ENCODE measurements around the gene CCDC82. TPM values are rescaled to one million over a fixed set of nuclear protein-coding genes. Genes with fewer than 3 reads are reported as not detected.

The CCDC82 gene
- total RNA-seq, 1 donor from 2014 or later, result 56.3 TPM

DNA sequence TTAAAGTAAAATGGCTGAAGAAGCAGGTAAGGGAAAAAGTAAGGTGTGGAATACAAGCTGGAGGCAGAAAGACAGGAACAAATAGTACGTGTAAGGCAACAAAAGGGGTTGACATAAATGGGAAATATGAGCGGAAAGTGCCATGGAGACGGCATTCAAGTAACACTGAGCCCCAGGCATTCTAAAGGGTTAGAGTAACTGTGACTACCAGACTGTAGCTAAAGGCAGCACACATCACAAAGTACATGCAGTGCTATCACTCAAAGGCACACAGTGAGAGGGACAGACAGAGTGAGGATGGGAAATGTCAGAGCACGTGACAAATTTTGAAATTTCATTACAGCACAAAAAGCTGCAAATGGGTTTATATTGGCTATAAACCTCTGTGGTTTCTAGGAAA lies 32.9 kb downstream of the CCDC82 start:
- TF ChIP-seq, protein P1, sequence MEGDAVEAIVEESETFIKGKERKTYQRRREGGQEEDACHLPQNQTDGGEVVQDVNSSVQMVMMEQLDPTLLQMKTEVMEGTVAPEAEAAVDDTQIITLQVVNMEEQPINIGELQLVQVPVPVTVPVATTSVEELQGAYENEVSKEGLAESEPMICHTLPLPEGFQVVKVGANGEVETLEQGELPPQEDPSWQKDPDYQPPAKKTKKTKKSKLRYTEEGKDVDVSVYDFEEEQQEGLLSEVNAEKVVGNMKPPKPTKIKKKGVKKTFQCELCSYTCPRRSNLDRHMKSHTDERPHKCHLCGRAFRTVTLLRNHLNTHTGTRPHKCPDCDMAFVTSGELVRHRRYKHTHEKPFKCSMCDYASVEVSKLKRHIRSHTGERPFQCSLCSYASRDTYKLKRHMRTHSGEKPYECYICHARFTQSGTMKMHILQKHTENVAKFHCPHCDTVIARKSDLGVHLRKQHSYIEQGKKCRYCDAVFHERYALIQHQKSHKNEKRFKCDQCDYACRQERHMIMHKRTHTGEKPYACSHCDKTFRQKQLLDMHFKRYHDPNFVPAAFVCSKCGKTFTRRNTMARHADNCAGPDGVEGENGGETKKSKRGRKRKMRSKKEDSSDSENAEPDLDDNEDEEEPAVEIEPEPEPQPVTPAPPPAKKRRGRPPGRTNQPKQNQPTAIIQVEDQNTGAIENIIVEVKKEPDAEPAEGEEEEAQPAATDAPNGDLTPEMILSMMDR (IDR thresholded peaks at IDR 0.05; ENCODE audit: partially characterized antibody, unreplicated experiment), result no peak
- no peaks in the 10 kb centered on the region for H3K4me1 Mint-ChIP-seq (ENCODE audit: low read depth, unreplicated experiment)
- no peak overlapping the region for H3K27ac Mint-ChIP-seq (ENCODE audit: unreplicated experiment)
- no peak overlapping the region for H3K4me3 Mint-ChIP-seq (ENCODE audit: unreplicated experiment)
- H3K27me3 Mint-ChIP-seq (ENCODE audit: unreplicated experiment), result peaks cover 2% of the 10 kb centered on the region
- H3K9me3 Mint-ChIP-seq (ENCODE audit: unreplicated experiment), result no peaks in the 10 kb centered on the region
- H3K36me3 Mint-ChIP-seq (ENCODE audit: unreplicated experiment), result no peaks in the 10 kb centered on the region
- no peak for DNase-seq

DNA sequence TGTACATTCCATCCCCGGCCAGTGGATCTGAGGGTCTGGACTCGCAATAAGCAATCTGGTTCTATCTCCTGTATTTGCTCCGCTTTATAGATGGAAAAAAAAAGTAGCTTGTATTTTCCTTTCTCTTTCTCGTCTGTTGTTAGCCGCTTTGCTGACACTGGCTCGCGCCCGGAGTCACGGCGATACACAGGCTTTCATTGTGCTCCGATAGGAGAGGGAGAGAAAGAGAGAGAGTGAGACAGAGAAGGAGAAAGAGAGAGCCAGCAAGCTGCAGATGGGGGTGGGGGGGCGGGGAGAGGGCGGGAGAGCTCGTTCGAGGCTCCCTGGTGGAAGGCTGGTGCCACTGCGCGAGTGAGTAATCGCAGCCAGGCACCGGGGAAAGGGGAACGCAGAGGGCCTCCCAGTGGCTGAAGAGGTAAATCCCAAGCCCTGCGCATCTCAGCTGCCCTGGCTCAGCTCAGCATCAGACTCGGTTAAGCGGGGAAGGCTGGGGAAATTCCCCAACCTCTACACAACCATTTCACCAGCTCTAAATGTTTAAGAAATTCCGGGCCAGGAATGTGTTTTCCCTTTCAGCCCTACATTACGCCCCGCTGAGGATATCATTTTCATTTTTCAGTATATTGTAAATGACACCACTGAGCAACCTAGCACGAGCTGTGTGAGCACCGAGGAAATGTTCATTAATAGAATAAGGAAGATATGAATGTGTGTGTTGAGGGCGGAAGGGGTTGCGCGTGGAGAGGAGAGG lies 46.6 kb downstream of the CCDC82 start, which contains the start of gene MAML2:
Gene MAML2 (minus strand): TSS at position 235 of the 751 bp plus-strand sequence. CDS start 1,300 bp downstream, outside the sequence.
- Mint-ChIP-seq H3K4me3 (ENCODE audit: unreplicated experiment) (peak within 1 kb of the TSS; percentile 94), H3K9me3 (ENCODE audit: unreplicated experiment) (no peaks in the 10 kb centered on the region), H3K27me3 (ENCODE audit: unreplicated experiment) (no peaks in the 10 kb centered on the region), H3K27ac (ENCODE audit: unreplicated experiment) (peak within 1 kb of the TSS; percentile 67), H3K4me1 (ENCODE audit: low read depth, unreplicated experiment) (peaks cover 13% of the 10 kb centered on the region), H3K36me3 (ENCODE audit: unreplicated experiment) (no peaks in the 10 kb centered on the region)
- DNase-seq, result peak; percentile 91
- TF ChIP-seq, protein P1 (IDR thresholded peaks at IDR 0.05; ENCODE audit: partially characterized antibody, unreplicated experiment), result peak; percentile 74

DNA sequence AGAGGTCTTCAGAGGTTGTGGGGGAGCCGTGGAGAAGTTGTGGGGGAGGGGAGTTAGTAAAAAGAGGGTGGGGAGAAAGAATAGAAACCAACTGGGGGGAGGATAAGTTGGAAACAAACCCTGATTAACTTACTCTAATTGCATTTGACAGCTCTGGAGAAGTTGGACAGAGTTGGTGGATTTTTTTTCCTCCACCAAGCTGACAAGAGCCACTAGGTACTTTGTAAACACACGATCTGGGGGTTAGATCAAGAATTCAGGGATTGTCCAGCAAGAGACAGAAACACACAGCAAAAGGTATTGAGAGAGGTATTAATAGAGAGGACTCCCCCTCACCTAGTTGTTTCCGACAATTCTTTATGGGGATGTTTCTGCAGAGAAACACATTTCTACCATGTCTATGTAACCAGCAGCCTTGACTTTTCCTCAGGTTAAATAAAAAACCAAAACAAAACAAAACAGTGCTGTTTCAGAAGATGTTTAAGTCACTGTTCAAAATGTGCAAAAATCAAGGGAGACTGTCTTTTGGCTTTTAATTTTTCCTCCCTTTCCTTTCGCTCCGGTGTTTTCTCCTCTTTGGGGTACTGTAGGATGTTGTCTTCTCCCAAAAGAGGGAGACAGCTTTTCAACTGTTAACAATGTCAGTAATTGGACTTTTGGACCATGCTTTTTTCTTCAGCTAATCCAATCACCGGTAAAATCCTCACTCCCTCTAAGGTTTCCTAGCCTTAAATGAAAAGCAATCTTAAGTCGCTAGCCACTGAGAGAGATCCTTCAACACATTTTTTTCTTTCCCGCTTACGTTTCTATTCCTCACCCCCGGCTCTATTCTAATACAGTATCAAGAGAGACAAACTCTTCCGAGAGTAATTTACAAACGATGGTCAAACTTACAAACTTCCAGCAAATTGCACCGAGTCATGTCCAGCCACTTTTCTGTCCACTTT lies 47.4 kb downstream of the CCDC82 start:
- H3K27ac Mint-ChIP-seq (ENCODE audit: unreplicated experiment), result peak overlapping the region; percentile 10

DNA sequence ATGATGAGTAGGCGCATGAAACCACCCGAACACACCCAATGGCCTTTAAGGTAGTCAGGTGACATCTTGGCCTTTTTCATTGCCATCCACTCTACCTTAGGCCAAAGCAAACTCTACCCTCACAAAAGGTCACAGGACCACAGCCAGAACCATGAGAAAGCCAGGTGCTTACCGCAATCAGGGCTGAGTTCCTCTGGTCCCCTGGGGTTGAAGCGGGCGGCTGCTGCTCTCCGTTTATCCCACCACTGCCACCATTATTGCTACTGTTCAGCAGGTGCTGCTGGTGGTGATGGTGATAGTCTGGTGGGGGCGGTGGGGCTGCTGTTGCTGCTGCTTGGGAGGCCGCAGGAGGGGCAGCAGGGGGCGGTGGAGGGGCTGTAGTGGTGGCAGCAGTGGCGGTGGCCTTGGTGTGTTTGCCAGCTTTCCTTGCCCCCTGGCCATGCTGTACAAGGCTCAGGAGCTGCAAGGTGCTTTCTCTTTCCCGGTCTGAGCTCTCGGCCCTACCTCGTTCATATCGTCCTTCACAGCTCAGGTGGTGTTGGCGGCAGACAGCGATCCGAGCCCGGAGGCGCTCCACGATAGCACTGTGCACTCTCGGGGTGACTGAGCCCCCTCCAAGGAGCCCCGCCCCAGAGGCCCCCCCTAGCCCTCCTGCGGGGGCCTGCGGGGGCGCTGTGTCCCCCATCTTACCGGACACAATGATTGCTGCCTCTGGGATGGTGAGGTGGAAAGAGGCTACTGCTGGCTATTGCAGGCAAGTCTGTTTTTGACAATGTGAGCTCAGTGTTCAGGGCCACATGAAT lies 48.3 kb downstream of the CCDC82 start:
- no peaks in the 10 kb centered on the region for H3K9me3 Mint-ChIP-seq (ENCODE audit: unreplicated experiment)
- no peaks in the 10 kb centered on the region for H3K27me3 Mint-ChIP-seq (ENCODE audit: unreplicated experiment)
- H3K4me1 Mint-ChIP-seq (ENCODE audit: low read depth, unreplicated experiment), result peaks cover 13% of the 10 kb centered on the region
- H3K36me3 Mint-ChIP-seq (ENCODE audit: unreplicated experiment), result no peaks in the 10 kb centered on the region
- DNase-seq, result peak; percentile 24
- TF ChIP-seq, protein P1 (IDR thresholded peaks at IDR 0.05; ENCODE audit: partially characterized antibody, unreplicated experiment), result no peak
- H3K27ac Mint-ChIP-seq (ENCODE audit: unreplicated experiment), result no peak overlapping the region
- H3K4me3 Mint-ChIP-seq (ENCODE audit: unreplicated experiment), result peak overlapping the region; percentile 94

More for the DNA sequence above, 47.4 kb downstream of the CCDC82 start:
- H3K9me3 Mint-ChIP-seq (ENCODE audit: unreplicated experiment), result no peaks in the 10 kb centered on the region
- no peaks in the 10 kb centered on the region for H3K36me3 Mint-ChIP-seq (ENCODE audit: unreplicated experiment)
- peaks cover 13% of the 10 kb centered on the region for H3K4me1 Mint-ChIP-seq (ENCODE audit: low read depth, unreplicated experiment)
- TF ChIP-seq, protein P1 (IDR thresholded peaks at IDR 0.05; ENCODE audit: partially characterized antibody, unreplicated experiment), result no peak
- peak overlapping the region; percentile 94 for H3K4me3 Mint-ChIP-seq (ENCODE audit: unreplicated experiment)
- DNase-seq, result no peak
- H3K27me3 Mint-ChIP-seq (ENCODE audit: unreplicated experiment), result no peaks in the 10 kb centered on the region

Data from glutamatergic neuron (in vitro differentiated cells).